ENCODE measurements around the gene P2RY4.

- TF ChIP-seq CTCF (conservative IDR thresholded peaks at IDR 0.05; ENCODE audit: low read length) (no peak), EZH2phosphoT487 (IDR thresholded peaks at IDR 0.05; ENCODE audit: borderline replicate concordance) (no peak)
Measured at GRCh38 chrX:70240751-70241150, 19.3 kb downstream of the P2RY4 start.

Measured in Loucy (cell line).